ENCODE measurements around the gene TESK2.
"Not testable (repeated sequence)": the region's sequence is repeated elsewhere in the genome, so short reads cannot be mapped to it uniquely, and the experiment has no call there.

TESK2 gene

GRCh38 chr1:45516465-45516864 lies 25.5 kb upstream of the TESK2 start:
- ChIA-PET POLR2A (interaction anchor here (0.8 to 1.2 kb wide), 2 partner anchors 9 to 68 kb away, joined by 3 read pairs; no protein-coding TSS in a partner anchor), CTCF (interaction anchor here (1.5 to 3.0 kb wide), 2 partner anchors 9 to 53 kb away, joined by 3 to 24 read pairs; no protein-coding TSS in a partner anchor)
- no peak for DNase-seq (ENCODE audit: low read depth, low spot score)
- H3K4me3 ChIP-seq (ENCODE audit: low read depth, low read length) = no peak overlapping the region
- no peak for TF ChIP-seq CTCF (IDR thresholded peaks at IDR 0.05; ENCODE audit: insufficient read depth, low read length, missing control alignments)

DNA sequence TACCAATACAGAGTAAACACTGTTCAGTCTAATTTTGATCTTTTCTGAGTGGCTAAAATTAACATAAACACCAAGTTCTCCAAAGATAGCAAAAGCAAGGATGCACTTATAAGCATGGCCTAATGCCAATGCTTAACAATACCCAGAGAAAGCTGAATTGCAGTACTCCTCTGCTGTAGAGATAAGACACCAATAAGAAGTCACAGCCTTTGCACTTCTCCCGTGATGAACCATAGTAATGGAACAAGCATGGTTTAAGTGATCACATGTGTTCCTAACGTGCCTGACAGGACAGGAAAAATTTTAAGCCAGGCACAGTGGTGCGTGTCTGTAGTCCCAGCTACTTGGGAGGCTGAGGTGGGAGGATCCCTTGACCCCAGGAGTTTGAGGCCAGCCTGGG lies 25.1 kb upstream of the TESK2 start:
- no peak for TF ChIP-seq CTCF (IDR thresholded peaks at IDR 0.05; ENCODE audit: insufficient read depth, low read length, missing control alignments)
- ChIA-PET CTCF (interaction anchor here (0.9 to 3.0 kb wide), 2 partner anchors 53 to 502 kb away, joined by 3 to 24 read pairs; no protein-coding TSS in a partner anchor), POLR2A (interaction anchor here (0.8 to 1.2 kb wide), 2 partner anchors 8 to 69 kb away, joined by 3 read pairs; no protein-coding TSS in a partner anchor)
- no peak overlapping the region for H3K4me3 ChIP-seq (ENCODE audit: low read depth, low read length)
- DNase-seq (ENCODE audit: low read depth, low spot score) = no peak

- CTCF ChIA-PET = interaction anchor here (1.4 to 7.9 kb wide), 10 partner anchors 10 to 211 kb away, joined by 3 to 150 read pairs (median 10); partner anchors contain the start of genes AKR1A1, CCDC163, MMACHC and NASP
- H3K4me3 ChIP-seq (ENCODE audit: low read depth, low read length); DNase-seq (ENCODE audit: low read depth, low spot score): not testable (repeated sequence)
- POLR2A ChIA-PET = interaction anchor here (2.7 kb wide), 1 partner anchor 8 kb away, joined by 25 read pairs; the partner anchor contains the start of gene PRDX1
Measured at GRCh38 chr1:45513532-45514260, 22.7 kb upstream of the TESK2 start.

- DNase-seq (ENCODE audit: low read depth, low spot score) = no peak
- ChIA-PET CTCF (interaction anchor here (0.9 to 7.9 kb wide), 20 partner anchors 9 to 499 kb away, joined by 3 to 150 read pairs (median 4); partner anchors contain the start of genes AKR1A1, CCDC163, MMACHC and NASP), POLR2A (interaction anchor here (0.6 to 2.7 kb wide), 2 partner anchors 9 to 13 kb away, joined by 3 to 25 read pairs; partner anchors contain the start of gene PRDX1)
- TF ChIP-seq CTCF (IDR thresholded peaks at IDR 0.05; ENCODE audit: insufficient read depth, low read length, missing control alignments) = peak; percentile 67
- no peak overlapping the region for H3K4me3 ChIP-seq (ENCODE audit: low read depth, low read length)
Measured at GRCh38 chr1:45512641-45513054, 21.7 kb upstream of the TESK2 start.

DNA sequence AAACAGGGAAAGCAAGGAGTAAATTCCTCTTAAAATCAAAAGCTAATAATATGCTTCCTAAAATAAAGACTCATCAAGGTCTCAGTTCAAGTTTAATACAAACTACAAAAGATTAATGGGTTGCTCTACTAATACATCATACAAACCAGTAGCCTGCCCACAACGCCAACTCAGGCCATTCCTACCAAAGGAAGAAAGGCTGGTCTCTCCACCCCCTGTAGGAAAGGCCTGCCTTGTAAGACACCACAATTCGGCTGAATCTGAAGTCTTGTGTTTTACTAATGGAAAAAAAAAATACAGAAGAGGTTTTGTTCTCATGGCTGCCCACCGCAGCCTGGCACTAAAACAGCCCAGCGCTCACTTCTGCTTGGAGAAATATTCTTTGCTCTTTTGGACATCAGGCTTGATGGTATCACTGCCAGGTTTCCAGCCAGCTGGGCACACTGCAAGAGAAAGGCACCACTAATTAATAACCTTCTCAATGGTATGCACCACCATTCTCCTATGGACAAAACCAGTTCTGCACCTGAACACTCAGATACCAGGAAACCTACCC lies 20.1 kb upstream of the TESK2 start:
- ChIA-PET CTCF (interaction anchor here (2.1 to 7.9 kb wide), 4 partner anchors 10 to 171 kb away, joined by 5 to 150 read pairs (median 13); partner anchors contain the start of genes MUTYH, PRDX1 and TOE1), POLR2A (interaction anchor here (2.7 to 5.2 kb wide), 2 partner anchors 9 to 11 kb away, joined by 25 to 56 read pairs; partner anchors contain the start of gene PRDX1)
- no peak for TF ChIP-seq CTCF (IDR thresholded peaks at IDR 0.05; ENCODE audit: insufficient read depth, low read length, missing control alignments)
- DNase-seq (ENCODE audit: low read depth, low spot score) = no peak
- H3K4me3 ChIP-seq (ENCODE audit: low read depth, low read length) = no peak overlapping the region

DNA sequence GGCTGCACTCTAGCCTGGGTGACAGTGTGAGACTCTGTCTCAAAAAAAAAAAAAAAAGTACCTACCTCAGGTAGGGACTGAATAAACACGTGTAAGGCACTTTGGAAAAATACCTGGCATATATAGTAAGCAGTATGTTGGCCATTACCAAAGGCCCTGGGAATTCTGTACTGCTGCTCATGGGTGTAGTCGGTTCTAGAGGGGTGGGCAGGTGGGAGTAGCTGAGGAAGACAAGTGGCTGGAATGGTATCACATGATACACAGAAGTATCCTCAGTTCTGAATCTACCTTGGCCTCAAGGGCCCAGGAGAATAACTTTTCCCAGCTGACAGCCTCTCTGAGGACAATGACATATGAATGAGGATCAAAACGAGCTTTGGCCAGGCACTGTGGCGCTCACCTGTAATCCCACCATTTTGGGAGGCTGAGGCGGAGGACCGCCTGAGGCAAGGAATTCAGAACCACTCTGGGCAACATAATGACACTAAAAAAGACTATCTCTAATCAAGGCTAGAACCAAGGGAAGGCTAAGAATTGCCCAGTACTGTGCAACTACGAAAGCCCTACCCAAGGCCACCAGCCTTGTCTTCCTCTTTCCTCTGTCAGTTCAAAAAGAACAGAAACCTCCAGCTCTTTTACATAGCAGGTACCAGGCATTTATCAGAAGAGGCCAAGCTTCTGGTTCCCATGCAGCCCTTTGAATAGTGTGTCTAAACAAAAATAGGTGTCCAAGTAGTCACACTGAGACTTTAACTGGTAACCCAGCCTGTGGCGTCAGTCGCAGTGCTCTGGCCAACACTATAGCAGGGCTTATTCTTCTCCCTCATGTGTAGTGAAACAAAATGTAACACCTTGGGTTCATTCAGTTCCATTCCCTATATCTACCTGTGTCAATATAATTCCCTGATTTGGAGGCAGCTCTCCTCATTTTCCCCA lies 19.3 kb upstream of the TESK2 start:
- ChIA-PET POLR2A (interaction anchor here (0.5 to 5.2 kb wide), 3 partner anchors 9 to 202 kb away, joined by 3 to 56 read pairs (median 3); partner anchors contain the start of gene PRDX1), CTCF (interaction anchor here (1.1 to 7.9 kb wide), 4 partner anchors 59 to 170 kb away, joined by 3 to 150 read pairs (median 8); partner anchors contain the start of genes MUTYH and TOE1)
- TF ChIP-seq CTCF (IDR thresholded peaks at IDR 0.05; ENCODE audit: insufficient read depth, low read length, missing control alignments) = no peak
- H3K4me3 ChIP-seq (ENCODE audit: low read depth, low read length) = no peak overlapping the region
- DNase-seq (ENCODE audit: low read depth, low spot score) = no peak

Measured in AG04449 (cell line).